ENCODE results near the gene BMP5. TPM values are rescaled to one million over a fixed set of nuclear protein-coding genes. Genes with fewer than 3 reads are reported as not detected.

Gene BMP5
- polyA plus RNA-seq, 4 donors: 1.8 to 3.6 (median 3.0) TPM

- DNase-seq (ENCODE audit: low read depth in 4 of 4, low spot score in 3 of 4): no peak
These were observed 141.1 kb downstream of the BMP5 start for GRCh38 chr6:55734256-55734655.

DNA sequence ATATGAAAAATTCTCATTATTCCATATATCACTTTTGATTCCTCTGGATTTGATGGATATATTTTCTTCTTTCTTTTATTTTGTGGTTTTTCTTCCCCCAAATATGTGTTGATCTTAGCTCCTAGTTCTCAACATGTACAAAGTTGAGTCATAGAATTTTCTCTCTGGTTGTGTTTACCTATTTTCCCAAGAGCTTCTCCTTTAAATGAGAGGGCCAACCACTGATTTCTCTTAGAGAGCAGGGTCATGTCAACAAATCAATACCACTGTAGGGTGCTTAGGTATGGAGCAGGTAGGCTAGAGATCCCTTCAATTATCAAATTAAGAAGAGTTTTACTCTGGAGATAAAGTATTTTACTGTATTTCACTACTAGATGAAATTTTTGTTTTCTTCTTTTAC lies 145.7 kb downstream of the BMP5 start:
- DNase-seq (ENCODE audit: low read depth in 4 of 4, low spot score in 3 of 4): no peak

DNA sequence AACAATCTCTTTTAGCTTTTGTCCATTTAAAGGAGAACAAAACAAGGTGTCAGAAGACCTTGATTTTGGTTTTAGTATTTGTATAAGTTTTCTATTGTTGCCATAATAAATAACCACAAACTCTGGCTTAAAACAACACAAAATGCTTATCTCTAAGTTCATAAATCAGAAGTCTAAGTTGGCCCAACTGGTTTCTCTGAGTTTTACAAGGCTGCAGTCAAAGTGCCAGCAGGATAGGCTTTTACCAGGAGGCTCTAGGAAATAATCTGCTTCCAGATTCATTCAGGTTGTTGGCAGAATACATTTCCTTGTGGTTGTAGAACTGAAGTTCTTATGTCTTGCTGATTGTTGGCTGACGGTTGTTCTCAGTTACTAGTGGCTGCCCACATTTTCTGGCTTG lies 149.2 kb downstream of the BMP5 start:
- no peak for DNase-seq (ENCODE audit: low read depth in 4 of 4, low spot score in 3 of 4)

- no peak for DNase-seq (ENCODE audit: low read depth in 4 of 4, low spot score in 3 of 4)
These were observed 160.6 kb downstream of the BMP5 start for GRCh38 chr6:55714831-55715230.

DNA sequence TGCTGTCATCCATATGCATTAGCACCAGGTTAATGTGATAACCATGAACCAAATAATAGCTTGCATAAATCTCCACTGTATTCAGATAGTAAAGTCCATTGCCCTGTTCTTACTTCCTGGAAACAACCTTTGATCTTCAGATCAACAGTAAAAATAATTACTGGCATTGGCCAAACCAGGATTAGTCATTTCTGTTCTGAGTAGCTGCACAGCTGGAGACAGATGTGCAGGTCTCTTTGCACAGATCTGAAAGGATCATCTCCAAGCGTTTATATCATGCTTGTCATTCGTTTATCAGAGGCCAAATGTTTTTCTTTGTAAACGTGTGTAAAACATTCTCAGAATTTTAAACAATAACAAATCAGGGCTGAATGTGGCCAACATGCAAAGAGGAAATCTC lies 162.0 kb downstream of the BMP5 start:
- DNase-seq (ENCODE audit: low read depth in 4 of 4, low spot score in 3 of 4): peak in 3 of 4 donors; percentile 10 to 18 (median 16)

DNA sequence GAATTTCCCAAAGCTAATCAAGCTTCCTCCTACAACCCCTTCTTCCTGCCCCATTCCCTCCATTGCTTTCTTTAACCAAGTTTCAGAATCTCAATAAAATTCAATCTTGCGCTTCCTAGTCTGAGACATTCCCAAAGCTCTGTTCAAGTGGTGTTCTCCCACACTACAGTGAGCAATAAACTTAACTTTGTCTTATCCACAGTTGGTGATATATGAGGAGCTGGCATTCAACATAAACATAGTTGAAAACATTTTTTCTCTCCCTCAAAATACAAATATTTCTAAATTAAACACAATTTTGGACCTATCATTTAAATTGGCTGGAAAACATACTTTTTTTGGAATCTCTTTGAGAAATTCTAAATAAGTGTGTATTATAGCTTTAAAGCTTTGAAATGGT lies 166.7 kb downstream of the BMP5 start:
- DNase-seq (ENCODE audit: low read depth in 4 of 4, low spot score in 3 of 4): no peak

GRCh38 chr6:55705451-55706440 lies 169.6 kb downstream of the BMP5 start:
- DNase-seq (ENCODE audit: low read depth in 4 of 4, low spot score in 3 of 4): no peak

- no peak for DNase-seq (ENCODE audit: low read depth in 4 of 4, low spot score in 3 of 4)
These were observed 171.0 kb downstream of the BMP5 start for GRCh38 chr6:55704421-55704820.

Measured in left renal pelvis (tissue), 4 donors.